Measurements from ENCODE around the gene CAPN13. TPM values are rescaled to one million over a fixed set of nuclear protein-coding genes. Genes with fewer than 3 reads are reported as not detected.

Gene CAPN13
- total and polyA plus RNA-seq, 4 donors, result 0.13 to 0.42 TPM; not detected in 2

GRCh38 chr2:30713698-30714097, 93.5 kb downstream of the CAPN13 start:
- no peak overlapping the region for H3K27ac ChIP-seq (ENCODE audit: low read depth in 1 of 2, low read length in 2 of 2)
- peak; percentile 21 for DNase-seq (ENCODE audit: low spot score)
- no peaks in the 10 kb centered on the region for H3K27me3 ChIP-seq (ENCODE audit: control insufficient read depth in 4 of 4, insufficient read depth in 4 of 4, low read length in 3 of 4)
- WGBS, result 98% methylated on average over 3 of the region's 3 CpGs
- H3K36me3 ChIP-seq (ENCODE audit: control insufficient read depth in 4 of 4, insufficient read depth in 3 of 4, low read depth in 1 of 4, low read length in 3 of 4), result no peaks in the 10 kb centered on the region
- no peak overlapping the region for H3K9ac ChIP-seq (ENCODE audit: low read depth in 1 of 2, low read length in 2 of 2)
- H3K4me1 ChIP-seq (ENCODE audit: control insufficient read depth in 4 of 4, insufficient read depth in 4 of 4, low read length in 3 of 4), result peaks cover 3 to 9% (median 6%) of the 10 kb centered on the region in 4 donors
- TF ChIP-seq GABPA (IDR thresholded peaks at IDR 0.05 in 1 of 2, conservative IDR thresholded peaks at IDR 0.05 in 1 of 2) (no peak), NR2F2 (IDR thresholded peaks at IDR 0.05) (no peak), REST (IDR thresholded peaks at IDR 0.05) (no peak), ZBTB33 (IDR thresholded peaks at IDR 0.05) (no peak), MAX (IDR thresholded peaks at IDR 0.05) (no peak), YY1 (IDR thresholded peaks at IDR 0.05) (no peak), FOXA2 (IDR thresholded peaks at IDR 0.05) (no peak), SP1 (IDR thresholded peaks at IDR 0.05) (no peak), CTCF (IDR thresholded peaks at IDR 0.05; ENCODE audit: low read depth, low read length, missing input control) (no peak), TAF1 (conservative IDR thresholded peaks at IDR 0.05) (no peak), RXRA (IDR thresholded peaks at IDR 0.05) (no peak), FOXA1 (IDR thresholded peaks at IDR 0.05) (no peak), JUND (IDR thresholded peaks at IDR 0.05) (no peak), HNF4A (conservative IDR thresholded peaks at IDR 0.05) (no peak)
- H3K9me3 ChIP-seq (ENCODE audit: control insufficient read depth in 4 of 4, low read length in 3 of 4), result no peaks in the 10 kb centered on the region
- no peak overlapping the region for H3K4me3 ChIP-seq (ENCODE audit: low read depth in 1 of 3, low read length in 3 of 3)

- Histone ChIP-seq H3K9me3 (ENCODE audit: control insufficient read depth in 4 of 4, low read length in 3 of 4) (no peaks in the 10 kb centered on the region), H3K9ac (ENCODE audit: low read depth in 1 of 2, low read length in 2 of 2) (no peak overlapping the region), H3K4me3 (ENCODE audit: low read depth in 1 of 3, low read length in 3 of 3) (no peak overlapping the region), H3K4me1 (ENCODE audit: control insufficient read depth in 4 of 4, insufficient read depth in 4 of 4, low read length in 3 of 4) (peaks cover 3 to 8% (median 6%) of the 10 kb centered on the region in 4 donors), H3K27me3 (ENCODE audit: control insufficient read depth in 4 of 4, insufficient read depth in 4 of 4, low read length in 3 of 4) (no peaks in the 10 kb centered on the region), H3K27ac (ENCODE audit: low read depth in 1 of 2, low read length in 2 of 2) (no peak overlapping the region), H3K36me3 (ENCODE audit: control insufficient read depth in 4 of 4, insufficient read depth in 3 of 4, low read depth in 1 of 4, low read length in 3 of 4) (no peaks in the 10 kb centered on the region)
- DNase-seq (ENCODE audit: low spot score), result peak; percentile 84
- WGBS, result 13% methylated on average over 4 of the region's 4 CpGs
- peak; percentile 37 for TF ChIP-seq YY1 (IDR thresholded peaks at IDR 0.05)
- TF ChIP-seq ZBTB33 (IDR thresholded peaks at IDR 0.05), result no peak
- TF ChIP-seq TAF1 (conservative IDR thresholded peaks at IDR 0.05), result no peak
- TF ChIP-seq HNF4A (conservative IDR thresholded peaks at IDR 0.05), result peak in 1 of 2 donors; percentile 61
- peak; percentile 20 to 46 for TF ChIP-seq RXRA (IDR thresholded peaks at IDR 0.05)
- TF ChIP-seq RAD21 (IDR thresholded peaks at IDR 0.05), result peak; percentile 97 to 99
- TF ChIP-seq ATF3 (IDR thresholded peaks at IDR 0.05), result peak; percentile 75
- TF ChIP-seq CTCF (IDR thresholded peaks at IDR 0.05; ENCODE audit: low read depth, low read length, missing input control), result peak; percentile 100
Observed at GRCh38 chr2:30711646-30712085, 95.6 kb downstream of the CAPN13 start.
